ENCODE measurements around the gene LIMS2.

GRCh38 chr2:127619203-127619590, 56.1 kb downstream of the LIMS2 start:
- no peak for TF ChIP-seq POLR2A (IDR thresholded peaks at IDR 0.05)
- no peak for TF ChIP-seq CTCF (IDR thresholded peaks at IDR 0.05 in 8 of 11, conservative IDR thresholded peaks at IDR 0.05 in 3 of 11)

Data from spleen (tissue), 7 donors.